ENCODE results near the gene TMEM223. TPM values are rescaled to one million over a fixed set of nuclear protein-coding genes. Genes with fewer than 3 reads are reported as not detected.
"Not testable (repeated sequence)": the region's sequence is repeated elsewhere in the genome, so short reads cannot be mapped to it uniquely, and the experiment has no call there.

Gene TMEM223, protein sequence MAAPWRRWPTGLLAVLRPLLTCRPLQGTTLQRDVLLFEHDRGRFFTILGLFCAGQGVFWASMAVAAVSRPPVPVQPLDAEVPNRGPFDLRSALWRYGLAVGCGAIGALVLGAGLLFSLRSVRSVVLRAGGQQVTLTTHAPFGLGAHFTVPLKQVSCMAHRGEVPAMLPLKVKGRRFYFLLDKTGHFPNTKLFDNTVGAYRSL
- total RNA-seq (2021), result 21.7 and 22.2 TPM in 2 replicates
- long read RNA-seq, transcript TMEM223-201 (2 exons, 1,288 nt), result major isoform, 24 of 46 reads
- long read RNA-seq, partial matches to known transcripts, result 0 of 46 reads
- long read RNA-seq, other reads (novel, unspliced or antisense), result 16 of 46 reads

DNA sequence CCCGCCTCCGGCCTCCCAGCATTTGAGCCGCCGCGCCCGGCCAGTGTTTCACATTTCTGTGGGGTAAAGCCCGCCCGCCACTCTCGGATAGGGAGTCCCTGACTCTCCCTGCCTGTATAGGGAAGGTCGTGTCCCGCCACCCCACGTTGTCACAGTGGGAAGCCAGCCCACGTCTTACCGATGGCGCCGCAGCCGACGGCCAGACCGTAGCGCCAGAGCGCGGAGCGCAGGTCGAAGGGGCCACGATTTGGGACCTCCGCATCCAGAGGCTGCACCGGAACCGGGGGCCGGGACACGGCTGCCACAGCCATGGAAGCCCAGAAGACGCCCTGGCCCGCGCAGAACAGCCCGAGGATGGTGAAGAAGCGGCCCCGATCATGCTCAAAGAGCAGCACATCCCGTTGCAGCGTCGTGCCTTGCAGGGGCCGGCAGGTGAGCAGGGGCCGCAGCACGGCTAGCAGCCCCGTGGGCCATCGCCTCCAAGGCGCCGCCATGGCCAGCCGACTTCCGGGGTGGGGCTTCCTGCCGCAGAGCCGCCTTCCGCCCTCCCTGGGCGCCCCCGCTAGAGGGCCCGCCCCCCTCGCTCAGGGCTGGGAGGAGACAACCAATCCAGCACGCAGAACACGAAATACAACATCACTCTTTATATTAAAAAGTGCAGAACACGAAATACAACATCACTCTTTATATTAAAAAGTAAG is at the start of gene TMEM223:
TMEM223 (minus strand) TSS at position 506 of the 701 bp plus-strand sequence; CDS start at position 494, 12 bp downstream.
- Histone ChIP-seq H3K4me2 (ENCODE audit: insufficient read depth, insufficient read length, low read length) (peak within 1 kb of the TSS; percentile 74), H4K5ac (ENCODE audit: insufficient read length, low read depth, low read length) (no peak within 1 kb of the TSS), H4K91ac (ENCODE audit: insufficient read length, low read depth, low read length) (no peak within 1 kb of the TSS), H3K79me2 (ENCODE audit: insufficient read depth, low read length) (no peaks in the 10 kb centered on the region; the same call in 1 of the 2 replicates), H3K18ac (ENCODE audit: insufficient read length, low read depth, low read length) (peak within 1 kb of the TSS; percentile 90), H2BK120ac (ENCODE audit: low read depth, low read length, poor library complexity, severe bottlenecking) (no peak within 1 kb of the TSS), H3K27me3 (ENCODE audit: insufficient read depth, low read length) (no peaks in the 10 kb centered on the region), H3K79me1 (ENCODE audit: insufficient read depth, low read depth, low read length, poor library complexity, severe bottlenecking) (no peaks in the 10 kb centered on the region), H4K8ac (replicated peaks; ENCODE audit: insufficient read length, low read depth, low read length) (no peak within 1 kb of the TSS), H3K23me2 (ENCODE audit: insufficient read length, low read depth, low read length, poor library complexity, severe bottlenecking) (peaks cover 4% of the 10 kb centered on the region), H2AFZ (ENCODE audit: low read length) (no peak within 1 kb of the TSS), H2BK5ac (ENCODE audit: insufficient read length, low read length) (no peak within 1 kb of the TSS), H3K4me1 (ENCODE audit: insufficient read depth, low read length) (no peaks in the 10 kb centered on the region), H3K9ac (ENCODE audit: extremely low read depth, insufficient read length, low read length) (peak within 1 kb of the TSS; percentile 81), H3K9me3 (ENCODE audit: control insufficient read depth, low read depth, low read length) (no peaks in the 10 kb centered on the region), H2BK20ac (ENCODE audit: low read depth, low read length, poor library complexity, severe bottlenecking) (no peak within 1 kb of the TSS), H3K14ac (ENCODE audit: insufficient read depth, low read length) (peak within 1 kb of the TSS; percentile 98), H3K56ac (ENCODE audit: insufficient read length, low read depth, low read length) (no peak within 1 kb of the TSS), H2BK15ac (ENCODE audit: low read depth, low read length) (no peak within 1 kb of the TSS; the same call in 1 of the 2 replicates), H4K20me1 (ENCODE audit: control insufficient read depth, insufficient read depth, insufficient read length) (no peaks in the 10 kb centered on the region), H3K4ac (ENCODE audit: low read depth, low read length) (no peak within 1 kb of the TSS), H3K23ac (ENCODE audit: insufficient read length, low read depth, low read length) (no peak within 1 kb of the TSS), H2AK5ac (ENCODE audit: insufficient read length, low read length) (no peak within 1 kb of the TSS), H3T11ph (ENCODE audit: low read length) (no peak within 1 kb of the TSS), H2BK12ac (ENCODE audit: insufficient read length, low read depth, low read length) (no peak within 1 kb of the TSS), H3K27ac (ENCODE audit: insufficient read length, low read depth, low read length) (no peak within 1 kb of the TSS)
- H3K4me1 Mint-ChIP-seq, result peaks cover 24 to 30% of the 10 kb centered on the region in 2 experiments
- peaks cover 39 to 80% (median 57%) of the 10 kb centered on the region in 3 experiments for H3K36me3 Mint-ChIP-seq (ENCODE audit: insufficient read depth in 1 of 3, low read depth in 3 of 3)
- peak within 1 kb of the TSS; percentile 89 to 94 for H3K4me3 Mint-ChIP-seq
- H3K9me3 Mint-ChIP-seq, result no peaks in the 10 kb centered on the region; a peak in 1 of 5 replicates
- TF ChIP-seq, protein P1, sequence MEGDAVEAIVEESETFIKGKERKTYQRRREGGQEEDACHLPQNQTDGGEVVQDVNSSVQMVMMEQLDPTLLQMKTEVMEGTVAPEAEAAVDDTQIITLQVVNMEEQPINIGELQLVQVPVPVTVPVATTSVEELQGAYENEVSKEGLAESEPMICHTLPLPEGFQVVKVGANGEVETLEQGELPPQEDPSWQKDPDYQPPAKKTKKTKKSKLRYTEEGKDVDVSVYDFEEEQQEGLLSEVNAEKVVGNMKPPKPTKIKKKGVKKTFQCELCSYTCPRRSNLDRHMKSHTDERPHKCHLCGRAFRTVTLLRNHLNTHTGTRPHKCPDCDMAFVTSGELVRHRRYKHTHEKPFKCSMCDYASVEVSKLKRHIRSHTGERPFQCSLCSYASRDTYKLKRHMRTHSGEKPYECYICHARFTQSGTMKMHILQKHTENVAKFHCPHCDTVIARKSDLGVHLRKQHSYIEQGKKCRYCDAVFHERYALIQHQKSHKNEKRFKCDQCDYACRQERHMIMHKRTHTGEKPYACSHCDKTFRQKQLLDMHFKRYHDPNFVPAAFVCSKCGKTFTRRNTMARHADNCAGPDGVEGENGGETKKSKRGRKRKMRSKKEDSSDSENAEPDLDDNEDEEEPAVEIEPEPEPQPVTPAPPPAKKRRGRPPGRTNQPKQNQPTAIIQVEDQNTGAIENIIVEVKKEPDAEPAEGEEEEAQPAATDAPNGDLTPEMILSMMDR (conservative IDR thresholded peaks at IDR 0.05), result no peak; the same call in 2 of the 3 replicates
- WGBS (ENCODE audit: extremely low coverage, insufficient read length, low lambda C conversion rate), result no CpG with 5 or more reads among the region's 58 CpGs
- peak; percentile 89 for DNase-seq
- H3K27me3 Mint-ChIP-seq (ENCODE audit: low read depth), result no peaks in the 10 kb centered on the region; the same call in 1 of the 2 replicates
- peak within 1 kb of the TSS; percentile 86 to 95 (median 93) for H3K27ac Mint-ChIP-seq

DNA sequence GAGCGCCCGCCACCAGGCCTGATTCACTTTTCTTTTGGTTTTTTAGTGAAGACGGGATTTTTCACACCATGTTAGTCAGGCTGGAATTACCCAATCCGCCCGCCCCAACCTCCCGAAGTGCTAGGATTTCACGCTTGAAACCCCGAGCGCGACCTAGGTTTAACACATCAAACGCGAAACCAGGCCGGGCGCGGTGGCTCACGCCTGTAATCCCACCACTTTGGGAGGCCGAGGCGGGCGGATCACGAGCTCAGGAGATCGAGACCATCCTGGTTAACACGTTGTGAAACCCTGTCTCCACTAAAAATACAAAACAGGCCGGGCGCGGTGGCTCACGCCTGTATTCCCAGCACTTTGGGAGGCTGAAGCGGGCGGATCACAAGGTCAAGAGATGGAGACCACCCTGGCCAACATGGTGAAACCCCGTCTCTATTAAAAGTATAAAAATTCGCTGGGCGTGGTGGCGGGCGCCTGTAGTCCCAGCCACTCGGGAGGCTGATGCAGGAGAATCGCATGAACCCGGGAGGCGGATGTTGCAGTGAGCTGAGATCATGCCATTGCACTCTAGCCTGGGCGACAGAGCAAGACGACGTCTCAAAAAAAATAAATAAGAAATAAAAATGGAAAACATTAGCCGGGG is 49.0 kb upstream of the TMEM223 start:
- Mint-ChIP-seq H3K36me3 (ENCODE audit: insufficient read depth in 1 of 3, low read depth in 3 of 3) (peaks cover 16 to 27% (median 25%) of the 10 kb centered on the region in 3 experiments; a peak in 6 of 7 replicates), H3K4me1 (peaks cover 11 to 19% of the 10 kb centered on the region in 2 experiments)
- no CpG with 5 or more reads among the region's 41 CpGs for WGBS (ENCODE audit: extremely low coverage, insufficient read length, low lambda C conversion rate)
- H4K8ac ChIP-seq (replicated peaks; ENCODE audit: insufficient read length, low read depth, low read length); H3K9me3 ChIP-seq (ENCODE audit: control insufficient read depth, low read depth, low read length); H3K27me3 Mint-ChIP-seq (ENCODE audit: low read depth); H3K4me3 Mint-ChIP-seq; H3K4ac ChIP-seq (ENCODE audit: low read depth, low read length); H2BK20ac ChIP-seq (ENCODE audit: low read depth, low read length, poor library complexity, severe bottlenecking); H3K23ac ChIP-seq (ENCODE audit: insufficient read length, low read depth, low read length); H3K27ac Mint-ChIP-seq; H3T11ph ChIP-seq (ENCODE audit: low read length); H2BK120ac ChIP-seq (ENCODE audit: low read depth, low read length, poor library complexity, severe bottlenecking); H2AK5ac ChIP-seq (ENCODE audit: insufficient read length, low read length); H4K91ac ChIP-seq (ENCODE audit: insufficient read length, low read depth, low read length); H2BK15ac ChIP-seq (ENCODE audit: low read depth, low read length); H4K5ac ChIP-seq (ENCODE audit: insufficient read length, low read depth, low read length); H2BK5ac ChIP-seq (ENCODE audit: insufficient read length, low read length); H2AFZ ChIP-seq (ENCODE audit: low read length); H3K79me2 ChIP-seq (ENCODE audit: insufficient read depth, low read length); H3K9me3 Mint-ChIP-seq; H3K27me3 ChIP-seq (ENCODE audit: insufficient read depth, low read length); H3K56ac ChIP-seq (ENCODE audit: insufficient read length, low read depth, low read length); H4K20me1 ChIP-seq (ENCODE audit: control insufficient read depth, insufficient read depth, insufficient read length); H2BK12ac ChIP-seq (ENCODE audit: insufficient read length, low read depth, low read length); H3K79me1 ChIP-seq (ENCODE audit: insufficient read depth, low read depth, low read length, poor library complexity, severe bottlenecking); H3K4me1 ChIP-seq (ENCODE audit: insufficient read depth, low read length): not testable (repeated sequence)
- Histone ChIP-seq H3K18ac (ENCODE audit: insufficient read length, low read depth, low read length) (peak overlapping the region; percentile 77), H3K14ac (ENCODE audit: insufficient read depth, low read length) (peak overlapping the region; percentile 41; the same call in 1 of the 2 replicates), H3K23me2 (ENCODE audit: insufficient read length, low read depth, low read length, poor library complexity, severe bottlenecking) (peaks cover 18% of the 10 kb centered on the region), H3K4me2 (ENCODE audit: insufficient read depth, insufficient read length, low read length) (peak overlapping the region; percentile 57), H3K9ac (ENCODE audit: extremely low read depth, insufficient read length, low read length) (peak overlapping the region; percentile 92), H3K27ac (ENCODE audit: insufficient read length, low read depth, low read length) (peak overlapping the region; percentile 97)
- peak; percentile 75 for DNase-seq

All from H9 (cell line).